CD4-positive, CD25-positive, alpha-beta regulatory T cell (primary cell): Measurements from ENCODE around the gene NUMB. TPM values are rescaled to one million over a fixed set of nuclear protein-coding genes. Genes with fewer than 3 reads are reported as not detected.

Experiments
- ATAC-seq, 2 donors: fragments of 150-1000 bp; cut with Tn5 transposase; one replicate each; pipeline ENCODE4 v1.10.0; 2021; ENCODE audit warnings: low read depth in 2 of 2, moderate number of reproducible peaks in 2 of 2, moderate library complexity in 1 of 2
- DNase-seq, 3 donors: peaks; one replicate each; pipeline versions ENCODE4 v3.0.0 to v3.0.0-alpha.2; 2012 to 2022; ENCODE audit warnings: mixed read lengths in 1 of 3
- H3K27ac ChIP-seq: one replicate; pipeline ENCODE4 v1.7.0; 2013; ENCODE audit warnings: mild to moderate bottlenecking, low read length; ENCODE audit not compliant: insufficient read depth, poor library complexity, severe bottlenecking
- H3K27me3 ChIP-seq: one replicate; pipeline ENCODE4 v1.7.0; 2013; ENCODE audit warnings: low read length; ENCODE audit not compliant: control insufficient read depth, insufficient read depth
- H3K36me3 ChIP-seq: one replicate; pipeline ENCODE4 v1.7.0; 2013; ENCODE audit warnings: mild to moderate bottlenecking, low read length, moderate library complexity; ENCODE audit not compliant: control insufficient read depth, insufficient read depth
- H3K4me1 ChIP-seq: 2 replicates; pipeline ENCODE4 v1.7.0; 2013; ENCODE audit warnings: mild to moderate bottlenecking, low read length; ENCODE audit not compliant: insufficient read depth, control insufficient read depth, poor library complexity, severe bottlenecking
- H3K4me3 ChIP-seq: one replicate; pipeline ENCODE4 v1.7.0; 2013; ENCODE audit warnings: low read depth, mild to moderate bottlenecking, low read length, moderate library complexity
- H3K9me3 ChIP-seq, 2 experiments: 1 replicate in 1 of 2; 2 replicates in 1 of 2; pipeline ENCODE4 v1.7.0; 2013; ENCODE audit warnings: low read length in 2 of 2, mild to moderate bottlenecking in 1 of 2, moderate library complexity in 1 of 2; ENCODE audit not compliant: control insufficient read depth in 2 of 2
- H3K27ac Mint-ChIP-seq, 3 donors: one replicate each; pipeline ENCODE4 v1.8.0; 2020 to 2022; ENCODE audit warnings: mild to moderate bottlenecking in 3 of 3, mixed read lengths in 3 of 3, moderate library complexity in 2 of 3
- H3K27me3 Mint-ChIP-seq: one replicate; pipeline ENCODE4 v1.8.0; 2022; ENCODE audit warnings: mild to moderate bottlenecking, mixed read lengths
- H3K36me3 Mint-ChIP-seq: one replicate; pipeline ENCODE4 v1.8.0; 2020; ENCODE audit warnings: mixed read lengths
- H3K4me1 Mint-ChIP-seq, 4 donors: one replicate each; pipeline ENCODE4 v1.8.0; 2020 to 2022; ENCODE audit warnings: mixed read lengths in 4 of 4, mild to moderate bottlenecking in 1 of 4
- H3K4me3 Mint-ChIP-seq, 4 donors: one replicate each; pipeline ENCODE4 v1.8.0; 2020 to 2022; ENCODE audit warnings: mild to moderate bottlenecking in 4 of 4, mixed read lengths in 4 of 4, moderate library complexity in 3 of 4
- H3K9me3 Mint-ChIP-seq, 7 donors: one replicate each; pipeline ENCODE4 v1.8.0; 2020 to 2022; ENCODE audit warnings: mixed read lengths in 7 of 7, mild to moderate bottlenecking in 3 of 7, moderate library complexity in 2 of 7
- polyA plus RNA-seq, 4 donors: library from polyadenylated mRNA; unstranded; fragments of 300-500 nt; fragmentation: Illumina TruSeq; gene quantifications; one replicate each; pipeline ENCODE4 v1.2.3, GENCODE V29; 2021
- total RNA-seq: library from RNA; stranded (reverse); gene quantifications from one replicate; pipeline ENCODE4 v1.2.3, GENCODE V29; 2022

NUMB gene
- total and polyA plus RNA-seq, 5 donors from 2014 or later, result 28.8 to 53.2 (median 32.9) TPM

GRCh38 chr14:73471582-73472184, 13.3 kb upstream of the NUMB start:
- Histone ChIP-seq H3K4me3 (no peak overlapping the region), H3K27me3 (no peaks in the 10 kb centered on the region), H3K27ac (no peak overlapping the region), H3K9me3 (no peaks in the 10 kb centered on the region), H3K36me3 (no peaks in the 10 kb centered on the region), H3K4me1 (no peaks in the 10 kb centered on the region)
- Mint-ChIP-seq H3K27me3 (no peaks in the 10 kb centered on the region), H3K4me3 (no peak overlapping the region), H3K4me1 (peaks cover 4 to 30% (median 9%) of the 10 kb centered on the region in 4 donors), H3K9me3 (no peaks in the 10 kb centered on the region), H3K27ac (no peak overlapping the region), H3K36me3 (no peaks in the 10 kb centered on the region)
- DNase-seq, result no peak
- ATAC-seq, result no peak

- no peak overlapping the region for H3K4me3 Mint-ChIP-seq
- no peaks in the 10 kb centered on the region for H3K27me3 ChIP-seq
- no peak overlapping the region for H3K27ac Mint-ChIP-seq
Measured at GRCh38 chr14:73468828-73469375, 10.6 kb upstream of the NUMB start.

GRCh38 chr14:73467800-73468199, 9.5 kb upstream of the NUMB start:
- DNase-seq (peak in 1 of 3 donors; percentile 25), ATAC-seq (no peak)
- Histone ChIP-seq H3K9me3 (no peaks in the 10 kb centered on the region), H3K27me3 (no peaks in the 10 kb centered on the region), H3K36me3 (no peaks in the 10 kb centered on the region), H3K4me1 (peaks cover 4% of the 10 kb centered on the region), H3K27ac (no peak overlapping the region), H3K4me3 (no peak overlapping the region)
- Mint-ChIP-seq H3K9me3 (no peaks in the 10 kb centered on the region), H3K27me3 (no peaks in the 10 kb centered on the region), H3K4me3 (no peak overlapping the region), H3K4me1 (peaks cover 9 to 36% (median 25%) of the 10 kb centered on the region in 4 donors), H3K27ac (peak overlapping the region; percentile 6 to 37 (median 26)), H3K36me3 (no peaks in the 10 kb centered on the region)

More at GRCh38 chr14:73468828-73469375, 10.6 kb upstream of the NUMB start:
- no peaks in the 10 kb centered on the region for H3K4me1 ChIP-seq
- ATAC-seq (no peak), DNase-seq (no peak)
- H3K36me3 ChIP-seq, result no peaks in the 10 kb centered on the region
- H3K9me3 Mint-ChIP-seq, result no peaks in the 10 kb centered on the region
- H3K27ac ChIP-seq, result no peak overlapping the region
- H3K4me3 ChIP-seq, result no peak overlapping the region
- no peaks in the 10 kb centered on the region for H3K9me3 ChIP-seq
- no peaks in the 10 kb centered on the region for H3K27me3 Mint-ChIP-seq
- no peaks in the 10 kb centered on the region for H3K36me3 Mint-ChIP-seq
- H3K4me1 Mint-ChIP-seq, result peaks cover 4 to 31% (median 22%) of the 10 kb centered on the region in 4 donors

GRCh38 chr14:73467377-73467776, 9.0 kb upstream of the NUMB start:
- Histone ChIP-seq H3K4me1 (peaks cover 4% of the 10 kb centered on the region), H3K36me3 (no peaks in the 10 kb centered on the region), H3K4me3 (no peak overlapping the region), H3K27me3 (no peaks in the 10 kb centered on the region), H3K27ac (no peak overlapping the region), H3K9me3 (no peaks in the 10 kb centered on the region)
- DNase-seq (peak in 1 of 3 donors; percentile 19), ATAC-seq (no peak)
- no peaks in the 10 kb centered on the region for H3K36me3 Mint-ChIP-seq
- no peak overlapping the region for H3K4me3 Mint-ChIP-seq
- peak overlapping the region in 2 of 3 donors; percentile 6 to 26 for H3K27ac Mint-ChIP-seq
- peaks cover 9 to 36% (median 25%) of the 10 kb centered on the region in 4 donors for H3K4me1 Mint-ChIP-seq
- no peaks in the 10 kb centered on the region for H3K27me3 Mint-ChIP-seq
- no peaks in the 10 kb centered on the region for H3K9me3 Mint-ChIP-seq

- H3K4me3 Mint-ChIP-seq, result no peak overlapping the region
- H3K9me3 ChIP-seq, result no peaks in the 10 kb centered on the region
Measured at GRCh38 chr14:73466861-73467260, 8.5 kb upstream of the NUMB start.

GRCh38 chr14:73465823-73466532, 7.6 kb upstream of the NUMB start:
- no peak overlapping the region for H3K4me3 Mint-ChIP-seq
- Histone ChIP-seq H3K9me3 (no peaks in the 10 kb centered on the region), H3K4me3 (no peak overlapping the region), H3K27me3 (no peaks in the 10 kb centered on the region), H3K27ac (no peak overlapping the region), H3K36me3 (no peaks in the 10 kb centered on the region), H3K4me1 (peaks cover 4% of the 10 kb centered on the region)
- H3K27ac Mint-ChIP-seq, result peak overlapping the region in 1 of 3 donors; percentile 7
- no peaks in the 10 kb centered on the region for H3K27me3 Mint-ChIP-seq
- DNase-seq (no peak), ATAC-seq (no peak)
- peaks cover 9 to 36% (median 20%) of the 10 kb centered on the region in 4 donors for H3K4me1 Mint-ChIP-seq
- H3K36me3 Mint-ChIP-seq, result no peaks in the 10 kb centered on the region
- no peaks in the 10 kb centered on the region for H3K9me3 Mint-ChIP-seq

More at GRCh38 chr14:73466861-73467260, 8.5 kb upstream of the NUMB start:
- no peaks in the 10 kb centered on the region for H3K27me3 ChIP-seq
- no peaks in the 10 kb centered on the region for H3K36me3 ChIP-seq
- no peaks in the 10 kb centered on the region for H3K36me3 Mint-ChIP-seq
- no peak overlapping the region for H3K4me3 ChIP-seq
- peaks cover 4% of the 10 kb centered on the region for H3K4me1 ChIP-seq
- H3K27ac Mint-ChIP-seq, result peak overlapping the region in 1 of 3 donors; percentile 6
- no peak overlapping the region for H3K27ac ChIP-seq
- no peaks in the 10 kb centered on the region for H3K9me3 Mint-ChIP-seq
- peaks cover 9 to 36% (median 21%) of the 10 kb centered on the region in 4 donors for H3K4me1 Mint-ChIP-seq
- H3K27me3 Mint-ChIP-seq, result no peaks in the 10 kb centered on the region
- ATAC-seq (no peak), DNase-seq (no peak)

GRCh38 chr14:73463411-73463810, 5.1 kb upstream of the NUMB start:
- ATAC-seq, result no peak
- H3K4me3 Mint-ChIP-seq, result peak overlapping the region in 1 of 4 donors; percentile 30
- Histone ChIP-seq H3K9me3 (no peaks in the 10 kb centered on the region), H3K4me3 (no peak overlapping the region), H3K27me3 (no peaks in the 10 kb centered on the region), H3K36me3 (no peaks in the 10 kb centered on the region), H3K4me1 (peaks cover 9% of the 10 kb centered on the region), H3K27ac (no peak overlapping the region)
- no peaks in the 10 kb centered on the region for H3K9me3 Mint-ChIP-seq
- peak overlapping the region; percentile 7 to 23 (median 20) for H3K27ac Mint-ChIP-seq
- H3K4me1 Mint-ChIP-seq, result peaks cover 9 to 50% (median 24%) of the 10 kb centered on the region in 4 donors
- no peaks in the 10 kb centered on the region for H3K36me3 Mint-ChIP-seq
- DNase-seq, result peak in 1 of 3 donors; percentile 75
- no peaks in the 10 kb centered on the region for H3K27me3 Mint-ChIP-seq
